HG02840 (cell line): ENCODE results near the gene FBXW9.
A peak's percentile ranks its signal among the peaks of the same experiment; 100 is the strongest.
"Not testable (repeated sequence)": the region's sequence is repeated elsewhere in the genome, so short reads cannot be mapped to it uniquely, and the experiment has no call there.

ENCODE experiments used
- ATAC-seq: cut with Tn5 transposase; IDR thresholded peaks from one replicate; pipeline ENCODE4 v1.9.1; 2021; ENCODE audit warnings: mild to moderate bottlenecking, moderate library complexity, moderate number of reproducible peaks; ENCODE audit not compliant: unreplicated experiment, low FRiP score

FBXW9 gene

GRCh38 chr19:12720296-12720695 is 23.9 kb upstream of the FBXW9 start:
- ATAC-seq = no peak

- ATAC-seq = no peak
Observed at GRCh38 chr19:12715929-12716328, 19.5 kb upstream of the FBXW9 start.

- ATAC-seq = no peak
Observed at GRCh38 chr19:12715102-12715501, 18.7 kb upstream of the FBXW9 start.

GRCh38 chr19:12713304-12713703 is 16.9 kb upstream of the FBXW9 start:
- not testable (repeated sequence) for ATAC-seq

- not testable (repeated sequence) for ATAC-seq
Observed at GRCh38 chr19:12712077-12712476, 15.6 kb upstream of the FBXW9 start.

GRCh38 chr19:12711187-12711586 is 14.8 kb upstream of the FBXW9 start:
- ATAC-seq = no peak

GRCh38 chr19:12708641-12709040 is 12.2 kb upstream of the FBXW9 start:
- no peak for ATAC-seq

- ATAC-seq = no peak
Observed at GRCh38 chr19:12706332-12706718, 9.9 kb upstream of the FBXW9 start.

- no peak for ATAC-seq
Observed at GRCh38 chr19:12705654-12706331, 9.4 kb upstream of the FBXW9 start.

GRCh38 chr19:12705169-12705568 is 8.7 kb upstream of the FBXW9 start:
- no peak for ATAC-seq

GRCh38 chr19:12703046-12703445 is 6.6 kb upstream of the FBXW9 start:
- ATAC-seq = no peak

- no peak for ATAC-seq
Observed at GRCh38 chr19:12701596-12702282, 5.3 kb upstream of the FBXW9 start.

GRCh38 chr19:12698138-12698537 is 1.7 kb upstream of the FBXW9 start:
- ATAC-seq = no peak

- ATAC-seq = not testable (repeated sequence)
Observed at GRCh38 chr19:12697425-12697824, 994 bp upstream of the FBXW9 start.

- peak; percentile 16 for ATAC-seq
Observed at GRCh38 chr19:12695997-12696365, 450 bp downstream of the FBXW9 start.

- no peak for ATAC-seq
Observed at GRCh38 chr19:12695514-12695913, 917 bp downstream of the FBXW9 start.

- no peak for ATAC-seq
Observed at GRCh38 chr19:12695096-12695495, 1.3 kb downstream of the FBXW9 start.

GRCh38 chr19:12694641-12695040 is 1.8 kb downstream of the FBXW9 start:
- no peak for ATAC-seq

- ATAC-seq = no peak
Observed at GRCh38 chr19:12692960-12693359, 3.5 kb downstream of the FBXW9 start.

GRCh38 chr19:12689581-12690216 is 6.7 kb downstream of the FBXW9 start:
- no peak for ATAC-seq

GRCh38 chr19:12689012-12689411 is 7.4 kb downstream of the FBXW9 start:
- no peak for ATAC-seq
